LNCaP clone FGC (cell line): ENCODE measurements around the gene NALCN.

ENCODE experiments used
- DNase-seq: peaks from one replicate; pipeline ENCODE4 v3.0.0-alpha.2; 2011; ENCODE audit warnings: low read depth
- H3K4me3 ChIP-seq: 2 replicates; pipeline ENCODE4 v1.5.1; 2011; ENCODE audit warnings: mild to moderate bottlenecking, low read depth, low read length, control low read depth
- TF ChIP-seq, protein P1 (sequence below): IDR thresholded peaks from 2 replicates; pipeline ENCODE4 v1.5.1; 2012; ENCODE audit warnings: mild to moderate bottlenecking; ENCODE audit not compliant: control insufficient read depth, insufficient read depth; ENCODE audit errors: extremely low read depth

NALCN gene

GRCh38 chr13:101140087-101140770 lies 276.1 kb downstream of the NALCN start:
- H3K4me3 ChIP-seq: no peak overlapping the region
- no peak for DNase-seq

GRCh38 chr13:101139081-101139480 lies 277.2 kb downstream of the NALCN start:
- DNase-seq: no peak
- TF ChIP-seq, protein P1, sequence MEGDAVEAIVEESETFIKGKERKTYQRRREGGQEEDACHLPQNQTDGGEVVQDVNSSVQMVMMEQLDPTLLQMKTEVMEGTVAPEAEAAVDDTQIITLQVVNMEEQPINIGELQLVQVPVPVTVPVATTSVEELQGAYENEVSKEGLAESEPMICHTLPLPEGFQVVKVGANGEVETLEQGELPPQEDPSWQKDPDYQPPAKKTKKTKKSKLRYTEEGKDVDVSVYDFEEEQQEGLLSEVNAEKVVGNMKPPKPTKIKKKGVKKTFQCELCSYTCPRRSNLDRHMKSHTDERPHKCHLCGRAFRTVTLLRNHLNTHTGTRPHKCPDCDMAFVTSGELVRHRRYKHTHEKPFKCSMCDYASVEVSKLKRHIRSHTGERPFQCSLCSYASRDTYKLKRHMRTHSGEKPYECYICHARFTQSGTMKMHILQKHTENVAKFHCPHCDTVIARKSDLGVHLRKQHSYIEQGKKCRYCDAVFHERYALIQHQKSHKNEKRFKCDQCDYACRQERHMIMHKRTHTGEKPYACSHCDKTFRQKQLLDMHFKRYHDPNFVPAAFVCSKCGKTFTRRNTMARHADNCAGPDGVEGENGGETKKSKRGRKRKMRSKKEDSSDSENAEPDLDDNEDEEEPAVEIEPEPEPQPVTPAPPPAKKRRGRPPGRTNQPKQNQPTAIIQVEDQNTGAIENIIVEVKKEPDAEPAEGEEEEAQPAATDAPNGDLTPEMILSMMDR: no peak
- H3K4me3 ChIP-seq: no peak overlapping the region

More at GRCh38 chr13:101140087-101140770, 276.1 kb downstream of the NALCN start:
- TF ChIP-seq, protein P1: no peak

GRCh38 chr13:101127741-101128353 lies 288.5 kb downstream of the NALCN start:
- no peak overlapping the region for H3K4me3 ChIP-seq
- TF ChIP-seq, protein P1: peak; percentile 66
- DNase-seq: peak; percentile 1

- H3K4me3 ChIP-seq: no peak overlapping the region
- TF ChIP-seq, protein P1: no peak
- no peak for DNase-seq
These were observed 293.3 kb downstream of the NALCN start for GRCh38 chr13:101123028-101123427.

DNA sequence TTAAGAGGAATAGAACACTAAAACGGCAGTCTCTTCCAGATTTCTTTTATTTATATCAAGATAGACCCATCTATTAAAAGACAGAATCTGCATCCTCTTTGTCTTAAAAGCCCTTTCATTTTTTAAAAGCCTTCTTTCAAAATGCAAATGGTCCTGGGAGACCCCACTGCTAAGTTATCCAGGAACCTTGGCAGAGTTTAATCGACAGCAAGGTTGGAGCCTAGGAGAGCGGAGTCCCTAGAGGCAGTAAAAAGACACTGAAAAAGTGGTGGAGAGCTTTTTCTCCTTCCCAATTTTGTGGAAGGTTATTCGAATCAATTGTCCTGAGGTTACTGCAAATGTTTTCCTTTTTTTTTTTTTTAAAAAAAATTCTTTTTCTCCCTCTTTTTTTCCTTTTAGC lies 294.7 kb downstream of the NALCN start:
- TF ChIP-seq, protein P1: no peak
- H3K4me3 ChIP-seq: no peak overlapping the region
- no peak for DNase-seq

GRCh38 chr13:101120007-101120406 lies 296.3 kb downstream of the NALCN start:
- TF ChIP-seq, protein P1: no peak
- DNase-seq: no peak
- no peak overlapping the region for H3K4me3 ChIP-seq
